GM10847 (cell line): Measurements from ENCODE around the gene PPOX.

Experiments used
- POLR2A ChIP-seq: IDR thresholded peaks from 2 replicates; pipeline ENCODE4 v1.6.1; 2011; ENCODE audit not compliant: insufficient read length; ENCODE audit errors: extremely low read depth

Gene PPOX

GRCh38 chr1:161197560-161198193 lies 31.5 kb downstream of the PPOX start:
- no peak for TF ChIP-seq POLR2A

GRCh38 chr1:161198194-161198896 lies 32.1 kb downstream of the PPOX start:
- TF ChIP-seq POLR2A = no peak

GRCh38 chr1:161198897-161199431 lies 32.7 kb downstream of the PPOX start, which contains the start of gene ADAMTS4:
Gene ADAMTS4 (minus strand): TSS chr1:161199054. CDS start chr1:161198627, 427 bp downstream.
- no peak for TF ChIP-seq POLR2A

- TF ChIP-seq POLR2A = no peak
Observed at GRCh38 chr1:161199506-161200139, 33.4 kb downstream of the PPOX start.

- no peak for TF ChIP-seq POLR2A
Observed at GRCh38 chr1:161200421-161200991, 34.3 kb downstream of the PPOX start.

- no peak for TF ChIP-seq POLR2A
Observed at GRCh38 chr1:161200992-161201835, 35.0 kb downstream of the PPOX start.

- peak; percentile 83 for TF ChIP-seq POLR2A
Observed at GRCh38 chr1:161201836-161202712, 35.8 kb downstream of the PPOX start, which contains the start of gene NDUFS2. Gene NDUFS2 (plus strand): TSS chr1:161202367. CDS start chr1:161202386, 19 bp downstream.

GRCh38 chr1:161206411-161207140 lies 40.4 kb downstream of the PPOX start:
- no peak for TF ChIP-seq POLR2A

- no peak for TF ChIP-seq POLR2A
Observed at GRCh38 chr1:161207173-161207572, 40.9 kb downstream of the PPOX start.

GRCh38 chr1:161209790-161210409 lies 43.7 kb downstream of the PPOX start:
- no peak for TF ChIP-seq POLR2A

- TF ChIP-seq POLR2A = no peak
Observed at GRCh38 chr1:161214369-161214768, 48.1 kb downstream of the PPOX start.

- TF ChIP-seq POLR2A = no peak
Observed at GRCh38 chr1:161215076-161215475, 48.9 kb downstream of the PPOX start, which contains the start of gene FCER1G. Gene FCER1G (plus strand): TSS chr1:161215295. CDS start chr1:161215322, 27 bp downstream.
